Fibroblast of upper back skin (primary cell): ENCODE data around the gene CLCN4.

Source experiments
- DNase-seq: peaks from one replicate; pipeline ENCODE4 v3.0.0-alpha.2; 2013

Gene CLCN4

GRCh38 chrX:10133980-10134676 is 22.6 kb upstream of the CLCN4 start:
- DNase-seq: no peak

- DNase-seq: no peak
Measured at GRCh38 chrX:10134921-10135320, 21.9 kb upstream of the CLCN4 start.

- DNase-seq: no peak
Measured at GRCh38 chrX:10135561-10136399, 21.0 kb upstream of the CLCN4 start.

GRCh38 chrX:10138726-10139125 is 18.0 kb upstream of the CLCN4 start:
- DNase-seq: no peak

GRCh38 chrX:10140264-10140663 is 16.5 kb upstream of the CLCN4 start:
- DNase-seq: no peak

GRCh38 chrX:10142041-10142599 is 14.7 kb upstream of the CLCN4 start:
- no peak for DNase-seq

- no peak for DNase-seq
Measured at GRCh38 chrX:10143071-10143983, 13.4 kb upstream of the CLCN4 start.

- peak; percentile 47 for DNase-seq
Measured at GRCh38 chrX:10146346-10146745, 10.4 kb upstream of the CLCN4 start.

- DNase-seq: no peak
Measured at GRCh38 chrX:10152086-10152485, 4.7 kb upstream of the CLCN4 start.

- DNase-seq: no peak
Measured at GRCh38 chrX:10155137-10155536, 1.6 kb upstream of the CLCN4 start.

- no peak for DNase-seq
Measured at GRCh38 chrX:10157032-10157341, 212 bp downstream of the CLCN4 start.

GRCh38 chrX:10157543-10157942 is 768 bp downstream of the CLCN4 start:
- DNase-seq: peak; percentile 33

- DNase-seq: no peak
Measured at GRCh38 chrX:10158279-10159144, 1.7 kb downstream of the CLCN4 start.

GRCh38 chrX:10159145-10159468 is 2.3 kb downstream of the CLCN4 start:
- DNase-seq: no peak

- no peak for DNase-seq
Measured at GRCh38 chrX:10160211-10160610, 3.4 kb downstream of the CLCN4 start.

- DNase-seq: no peak
Measured at GRCh38 chrX:10163031-10163430, 6.3 kb downstream of the CLCN4 start.

GRCh38 chrX:10164879-10165278 is 8.1 kb downstream of the CLCN4 start:
- no peak for DNase-seq

- no peak for DNase-seq
Measured at GRCh38 chrX:10165580-10166247, 8.9 kb downstream of the CLCN4 start.

GRCh38 chrX:10166248-10166716 is 9.5 kb downstream of the CLCN4 start:
- DNase-seq: no peak

GRCh38 chrX:10166731-10167151 is 10.0 kb downstream of the CLCN4 start:
- no peak for DNase-seq

GRCh38 chrX:10167573-10167972 is 10.8 kb downstream of the CLCN4 start:
- DNase-seq: no peak

- no peak for DNase-seq
Measured at GRCh38 chrX:10168226-10168625, 11.5 kb downstream of the CLCN4 start.
